Measurements from ENCODE around the gene PUS7L.

The PUS7L gene

GRCh38 chr12:43797561-43798217, 39.1 kb upstream of the PUS7L start:
- DNase-seq (ENCODE audit: low read depth): no peak
- TF ChIP-seq CTCF (IDR thresholded peaks at IDR 0.05; ENCODE audit: low read depth, low read length) (no peak), POLR2A (IDR thresholded peaks at IDR 0.05; ENCODE audit: extremely low read depth, insufficient read length) (no peak), MYC (IDR thresholded peaks at IDR 0.05; ENCODE audit: low read depth, low read length) (no peak)
- TF ChIP-seq, protein P1, sequence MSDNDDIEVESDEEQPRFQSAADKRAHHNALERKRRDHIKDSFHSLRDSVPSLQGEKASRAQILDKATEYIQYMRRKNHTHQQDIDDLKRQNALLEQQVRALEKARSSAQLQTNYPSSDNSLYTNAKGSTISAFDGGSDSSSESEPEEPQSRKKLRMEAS (IDR thresholded peaks at IDR 0.05; ENCODE audit: low read depth, low read length): no peak

DNA sequence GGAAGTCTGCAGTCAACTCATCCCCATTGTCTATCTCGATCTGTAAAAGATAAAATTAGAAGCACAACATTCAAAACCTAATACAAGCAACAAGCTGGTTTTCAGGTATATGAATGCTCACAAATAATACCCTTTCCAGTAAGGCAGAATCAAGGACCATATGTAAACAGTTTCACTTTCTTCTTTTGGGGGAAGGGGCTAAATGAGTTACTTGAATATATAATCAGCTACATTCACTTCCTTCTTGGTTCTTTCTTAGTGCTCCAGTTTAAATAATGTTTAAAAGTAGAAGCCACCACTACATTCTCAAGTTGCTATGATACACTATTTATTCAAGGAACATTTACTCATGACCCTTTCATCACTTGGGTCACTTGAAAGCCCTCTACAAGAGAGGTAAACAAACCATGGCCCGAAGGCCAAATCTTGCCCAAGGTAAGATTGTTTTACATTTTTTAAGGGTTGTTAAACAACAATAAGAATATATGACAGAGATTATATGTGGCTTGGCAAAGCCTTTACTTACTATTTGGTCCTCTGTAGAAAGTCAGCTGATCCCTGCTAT, 37.2 kb upstream of the PUS7L start:
- no peak overlapping the region for H3K4me3 ChIP-seq (ENCODE audit: low read depth, low read length)
- TF ChIP-seq MYC (IDR thresholded peaks at IDR 0.05; ENCODE audit: low read depth, low read length) (no peak), POLR2A (IDR thresholded peaks at IDR 0.05; ENCODE audit: extremely low read depth, insufficient read length) (no peak), CTCF (IDR thresholded peaks at IDR 0.05; ENCODE audit: low read depth, low read length) (no peak)
- TF ChIP-seq, protein P1 (IDR thresholded peaks at IDR 0.05; ENCODE audit: low read depth, low read length): no peak
- DNase-seq (ENCODE audit: low read depth): no peak

More at GRCh38 chr12:43797561-43798217, 39.1 kb upstream of the PUS7L start:
- no peak overlapping the region for H3K4me3 ChIP-seq (ENCODE audit: low read depth, low read length)

GRCh38 chr12:43789941-43790340, 31.4 kb upstream of the PUS7L start:
- TF ChIP-seq MYC (IDR thresholded peaks at IDR 0.05; ENCODE audit: low read depth, low read length): no peak
- H3K4me3 ChIP-seq (ENCODE audit: low read depth, low read length): no peak overlapping the region
- no peak for DNase-seq (ENCODE audit: low read depth)

- TF ChIP-seq MYC (IDR thresholded peaks at IDR 0.05; ENCODE audit: low read depth, low read length) (no peak), CTCF (IDR thresholded peaks at IDR 0.05; ENCODE audit: low read depth, low read length) (no peak), POLR2A (IDR thresholded peaks at IDR 0.05; ENCODE audit: extremely low read depth, insufficient read length) (no peak)
- TF ChIP-seq, protein P1 (IDR thresholded peaks at IDR 0.05; ENCODE audit: low read depth, low read length): no peak
- DNase-seq (ENCODE audit: low read depth): no peak
- H3K4me3 ChIP-seq (ENCODE audit: low read depth, low read length): no peak overlapping the region
These were observed 28.5 kb upstream of the PUS7L start for GRCh38 chr12:43786899-43787693.

DNA sequence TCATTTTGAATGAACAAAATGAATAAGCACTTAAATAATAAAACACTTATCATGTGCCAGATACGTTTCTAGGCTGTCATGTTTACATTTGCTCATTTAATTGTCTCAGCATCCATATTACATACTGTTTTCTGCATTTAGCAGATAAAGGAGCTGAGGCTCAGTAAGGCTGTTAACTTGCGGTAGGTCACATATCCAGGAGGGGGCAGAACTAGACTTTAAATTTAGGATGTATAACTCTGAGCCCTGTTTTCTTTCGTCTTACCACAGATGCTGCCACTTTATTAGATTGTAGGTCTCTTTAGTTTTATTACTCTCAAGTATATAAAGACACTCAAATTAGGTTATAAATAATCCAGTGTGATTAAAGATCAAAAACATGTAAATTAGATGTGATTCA, 17.9 kb upstream of the PUS7L start:
- DNase-seq (ENCODE audit: low read depth): peak; percentile 46
- TF ChIP-seq, protein P1 (IDR thresholded peaks at IDR 0.05; ENCODE audit: low read depth, low read length): no peak
- TF ChIP-seq CTCF (IDR thresholded peaks at IDR 0.05; ENCODE audit: low read depth, low read length) (peak; percentile 54), POLR2A (IDR thresholded peaks at IDR 0.05; ENCODE audit: extremely low read depth, insufficient read length) (no peak), MYC (IDR thresholded peaks at IDR 0.05; ENCODE audit: low read depth, low read length) (no peak)
- no peak overlapping the region for H3K4me3 ChIP-seq (ENCODE audit: low read depth, low read length)

- no peak for DNase-seq (ENCODE audit: low read depth)
- no peak overlapping the region for H3K4me3 ChIP-seq (ENCODE audit: low read depth, low read length)
- TF ChIP-seq CTCF (IDR thresholded peaks at IDR 0.05; ENCODE audit: low read depth, low read length): no peak
- TF ChIP-seq, protein P1 (IDR thresholded peaks at IDR 0.05; ENCODE audit: low read depth, low read length): no peak
These were observed 7.7 kb upstream of the PUS7L start for GRCh38 chr12:43766291-43766690.
